HG03565 (cell line): ENCODE results near the gene SCG3.
"Not testable (repeated sequence)": the region's sequence is repeated elsewhere in the genome, so short reads cannot be mapped to it uniquely, and the experiment has no call there.

Source experiments
- ATAC-seq: cut with Tn5 transposase; IDR thresholded peaks from one replicate; pipeline ENCODE4 v1.9.1; 2021; ENCODE audit warnings: mild to moderate bottlenecking, moderate library complexity; ENCODE audit not compliant: unreplicated experiment

SCG3 gene

DNA sequence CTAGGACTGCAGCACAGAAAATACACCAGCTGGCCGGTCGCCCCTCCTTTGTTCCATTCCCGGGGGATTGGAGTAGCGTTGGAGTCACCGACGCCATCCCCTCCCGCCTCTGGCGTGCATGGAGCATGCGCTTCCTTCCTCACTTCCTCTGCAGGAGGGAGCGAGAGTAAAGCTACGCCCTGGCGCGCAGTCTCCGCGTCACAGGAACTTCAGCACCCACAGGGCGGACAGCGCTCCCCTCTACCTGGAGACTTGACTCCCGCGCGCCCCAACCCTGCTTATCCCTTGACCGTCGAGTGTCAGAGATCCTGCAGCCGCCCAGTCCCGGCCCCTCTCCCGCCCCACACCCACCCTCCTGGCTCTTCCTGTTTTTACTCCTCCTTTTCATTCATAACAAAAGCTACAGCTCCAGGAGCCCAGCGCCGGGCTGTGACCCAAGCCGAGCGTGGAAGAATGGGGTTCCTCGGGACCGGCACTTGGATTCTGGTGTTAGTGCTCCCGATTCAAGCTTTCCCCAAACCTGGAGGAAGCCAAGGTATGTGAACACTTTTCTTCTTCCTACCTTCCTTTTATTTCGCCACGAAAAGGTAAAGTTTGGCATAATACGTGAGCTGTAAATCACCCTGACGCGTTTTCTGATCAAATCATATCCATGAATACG, at the start of gene SCG3:
Gene SCG3, plus strand, starts transcription at position 201 of the 661 bp plus-strand sequence. Its CDS starts 253 bp downstream, at position 454.
- no peak for ATAC-seq

DNA sequence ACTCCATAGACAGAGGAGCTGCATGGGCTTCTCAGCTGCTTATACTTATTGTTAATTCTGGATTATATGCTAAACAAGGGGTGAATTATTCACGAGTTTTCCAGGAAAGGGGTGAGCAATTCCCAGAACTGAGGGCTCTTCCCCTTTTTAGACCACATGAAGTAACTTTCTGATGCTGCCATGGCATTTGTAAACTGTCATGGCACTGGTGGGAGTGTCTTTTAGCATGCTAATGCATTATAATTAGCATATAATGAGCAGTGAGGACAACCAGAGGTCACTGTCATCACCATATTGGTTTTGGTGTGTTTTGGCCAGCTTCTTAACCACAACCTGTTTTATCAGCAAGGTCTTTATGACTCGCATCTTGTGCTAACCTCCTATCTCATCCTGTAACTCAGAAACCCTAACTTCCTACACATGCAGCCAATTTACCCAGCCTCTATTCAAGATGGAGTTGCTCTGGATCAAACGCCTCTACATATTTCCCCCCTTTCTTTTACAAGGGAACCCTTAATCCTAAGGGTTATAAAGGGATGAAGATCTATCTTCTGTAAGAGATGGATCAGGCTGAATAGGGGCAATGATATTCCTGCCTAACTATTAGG, 46.6 kb upstream of the SCG3 start:
- ATAC-seq, result no peak

DNA sequence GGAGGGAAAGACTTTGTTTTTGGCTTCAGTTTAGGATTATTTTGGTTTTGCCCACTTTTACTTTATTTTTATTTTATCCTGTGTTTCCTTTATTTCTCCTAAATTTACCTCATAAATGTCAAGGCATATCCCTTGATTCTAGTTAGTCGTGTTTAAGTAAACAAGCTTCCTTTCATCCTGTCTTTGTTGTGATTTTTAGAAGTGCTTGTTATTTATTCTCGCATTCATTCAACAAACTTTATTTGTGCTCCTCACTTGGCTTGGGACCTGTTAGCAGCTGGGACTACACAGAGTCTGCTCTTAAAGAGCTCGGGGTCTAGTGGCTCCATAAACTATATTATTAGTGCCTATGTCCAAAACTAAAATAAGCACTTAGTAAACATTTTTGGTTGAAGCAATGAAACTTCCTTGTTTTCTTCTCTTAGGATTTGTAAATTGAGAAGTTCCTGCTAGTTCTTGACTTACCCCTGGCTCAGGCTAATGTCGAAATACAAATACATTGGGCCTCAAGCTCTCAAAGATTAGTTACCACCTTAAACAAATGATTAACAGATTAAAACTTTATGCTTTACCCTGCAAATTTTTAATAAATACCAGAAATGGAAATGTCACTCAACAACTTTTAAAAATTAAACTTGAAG, 39.7 kb upstream of the SCG3 start:
- no peak for ATAC-seq

DNA sequence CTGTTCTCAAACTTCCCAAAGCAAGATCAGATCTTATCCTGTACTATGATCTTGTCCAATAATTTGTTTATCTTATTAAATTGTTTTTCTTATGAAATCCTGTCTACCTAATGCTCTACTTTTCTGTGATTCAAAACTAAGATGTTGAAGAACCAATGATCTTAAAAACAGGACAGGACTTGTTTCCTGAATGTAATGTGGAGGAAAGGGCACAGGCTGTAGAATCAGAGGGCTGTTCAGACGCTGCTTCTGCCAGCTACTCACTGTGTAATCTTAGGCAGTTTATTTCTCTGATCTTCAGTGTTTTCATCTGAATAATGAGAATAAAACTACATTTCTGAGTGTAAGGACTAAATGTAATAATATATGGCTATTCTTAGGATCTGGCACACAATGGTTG, 38.6 kb upstream of the SCG3 start:
- no peak for ATAC-seq

DNA sequence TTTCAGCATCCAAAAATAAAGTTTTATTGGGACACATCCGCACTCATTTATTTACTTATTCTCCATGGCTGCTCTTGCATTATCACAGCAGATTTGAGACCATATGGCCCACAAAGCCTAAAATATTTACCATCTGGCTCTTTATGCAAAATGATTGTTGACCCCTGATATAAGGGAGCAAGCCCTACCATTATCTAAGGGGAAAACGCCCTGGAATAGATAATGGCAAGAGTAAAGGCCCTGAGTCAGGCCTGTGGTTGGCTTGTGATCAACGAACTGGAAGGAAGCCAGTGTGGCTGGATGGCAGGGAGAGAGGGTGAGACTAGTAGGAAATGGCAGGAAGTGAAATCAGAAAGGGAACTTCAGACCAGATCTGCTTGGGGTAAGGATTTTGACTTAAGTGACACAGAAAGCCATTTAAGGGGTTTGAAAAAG, 34.2 kb upstream of the SCG3 start:
- ATAC-seq, result no peak

DNA sequence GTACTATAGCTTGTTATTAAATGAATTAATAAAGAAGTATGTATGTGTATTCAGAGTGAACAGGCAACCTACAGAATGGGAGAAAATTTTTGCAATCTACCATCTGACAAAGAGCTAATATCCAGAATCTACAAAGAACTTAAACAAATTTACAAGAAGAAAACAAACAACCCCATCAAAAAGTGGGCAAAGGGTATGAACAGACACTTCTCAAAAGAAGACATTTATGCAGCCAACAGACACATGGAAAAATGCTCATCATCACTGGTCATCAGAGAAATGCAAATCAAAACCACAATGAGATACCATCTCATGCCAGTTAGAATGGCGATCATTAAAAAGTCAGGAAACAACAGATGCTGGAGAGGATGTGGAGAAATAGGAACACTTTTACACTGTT, 33.2 kb upstream of the SCG3 start:
- ATAC-seq, result not testable (repeated sequence)

DNA sequence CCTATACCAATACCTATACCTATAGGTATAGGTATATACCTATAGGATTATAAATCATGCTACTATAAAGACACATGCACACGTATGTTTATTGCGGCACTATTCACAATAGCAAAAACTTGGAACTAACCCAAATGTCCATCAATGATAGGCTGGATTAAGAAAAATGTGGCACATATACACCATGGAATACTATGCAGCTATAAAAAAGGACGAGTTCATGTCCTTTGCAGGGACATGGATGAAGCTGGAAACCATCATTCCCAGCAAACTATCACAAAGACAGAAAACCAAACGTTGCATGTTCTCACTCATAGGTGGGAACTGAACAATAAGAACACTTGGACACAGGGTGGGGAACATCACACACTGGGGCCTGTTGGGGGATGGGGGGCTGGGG, 32.7 kb upstream of the SCG3 start:
- ATAC-seq, result not testable (repeated sequence)

DNA sequence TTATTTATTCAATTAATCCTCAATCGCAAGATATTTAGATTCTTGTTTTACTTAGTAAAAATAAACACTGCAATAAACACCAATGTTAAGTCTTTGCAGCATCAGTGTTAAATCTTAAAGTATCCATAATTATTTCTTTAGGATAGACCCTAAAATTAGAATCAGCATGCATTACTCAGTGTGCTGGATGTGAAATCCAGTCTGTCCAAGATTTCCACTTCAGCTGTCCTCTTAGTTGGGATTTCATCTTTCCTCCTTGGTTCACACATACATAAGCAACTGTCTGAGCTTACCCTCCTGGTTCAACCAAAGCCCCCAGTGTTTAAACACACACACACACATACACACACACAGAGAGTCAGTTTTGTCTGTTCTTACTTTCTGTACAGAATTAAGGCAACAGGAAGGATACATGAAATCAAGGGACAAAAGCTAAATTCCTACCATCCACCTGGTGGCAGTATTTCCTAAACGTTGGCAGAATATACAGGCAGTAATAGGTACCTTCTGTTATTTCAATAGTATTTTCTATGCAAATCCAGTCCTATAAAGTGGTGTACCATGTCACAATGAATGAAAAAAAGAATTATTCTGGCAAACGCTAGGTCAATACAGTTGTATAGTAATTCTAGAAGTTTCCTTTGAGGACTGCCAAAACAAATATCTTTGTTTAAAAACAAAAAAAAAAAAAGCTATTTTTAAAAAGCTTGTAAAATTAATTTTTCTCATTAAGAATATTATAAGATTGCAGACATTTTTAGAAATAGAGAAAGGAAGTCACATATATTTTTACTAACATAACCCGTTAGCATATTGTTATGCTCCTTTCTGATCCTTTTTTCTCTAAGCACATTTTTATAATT, 31.4 kb upstream of the SCG3 start:
- ATAC-seq, result no peak

DNA sequence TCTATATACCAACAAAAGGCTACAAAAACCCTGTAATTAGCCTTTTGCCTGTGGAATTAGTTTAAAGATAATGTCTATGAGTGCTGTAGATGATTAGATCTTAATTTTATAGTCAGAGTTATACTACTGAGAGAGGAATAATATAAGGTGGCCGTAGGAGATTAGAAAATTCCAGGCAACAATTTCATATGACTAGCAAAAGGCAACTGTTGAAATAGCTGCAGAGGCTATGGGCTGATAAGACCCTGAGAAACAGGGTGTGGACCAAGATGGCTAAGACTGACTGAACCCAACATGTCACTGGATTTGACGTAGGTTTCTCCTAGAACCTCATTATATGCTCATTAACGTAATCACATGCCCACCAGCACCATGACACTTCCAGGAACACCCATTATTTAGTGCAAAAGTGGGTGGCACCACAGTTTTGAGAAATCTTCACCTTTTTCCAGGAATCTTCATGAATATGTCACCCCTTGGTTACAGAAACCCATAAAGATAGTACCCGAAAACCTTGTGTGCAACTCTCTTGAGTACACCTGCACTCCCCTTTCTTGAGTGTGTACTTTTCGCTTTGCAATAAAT, 29.1 kb upstream of the SCG3 start:
- no peak for ATAC-seq

DNA sequence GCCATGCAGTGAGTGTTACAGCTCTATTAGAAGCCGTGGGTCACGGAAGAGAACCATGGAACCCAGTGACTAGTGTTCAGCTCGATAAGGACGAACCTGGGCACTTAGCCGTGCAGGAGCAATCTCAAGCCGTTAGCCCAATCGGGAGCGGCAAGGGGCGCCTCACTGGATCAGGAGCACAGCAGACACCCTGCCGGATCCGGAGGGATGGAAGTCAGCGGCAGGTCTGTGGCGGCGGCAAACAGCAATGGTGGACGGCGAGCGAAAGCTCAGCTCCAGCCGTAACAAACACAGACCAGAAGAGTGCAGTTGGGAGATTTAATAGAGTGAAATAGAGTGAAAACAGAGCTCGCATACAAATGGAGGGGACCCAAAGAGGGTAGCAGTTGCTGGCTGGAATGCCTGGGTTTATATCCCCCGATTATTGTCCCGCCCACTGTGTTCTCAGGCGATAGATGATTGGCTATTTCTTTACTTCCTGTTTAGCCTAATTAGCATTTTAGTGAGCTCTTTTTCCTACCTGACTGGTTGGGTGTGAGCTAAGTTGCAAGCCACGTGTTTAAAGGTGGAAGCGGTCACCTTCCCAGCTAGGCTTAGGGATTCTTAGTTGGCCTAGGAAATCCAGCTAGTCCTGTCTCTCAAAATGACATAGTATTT, 25.8 kb upstream of the SCG3 start:
- ATAC-seq, result not testable (repeated sequence)

DNA sequence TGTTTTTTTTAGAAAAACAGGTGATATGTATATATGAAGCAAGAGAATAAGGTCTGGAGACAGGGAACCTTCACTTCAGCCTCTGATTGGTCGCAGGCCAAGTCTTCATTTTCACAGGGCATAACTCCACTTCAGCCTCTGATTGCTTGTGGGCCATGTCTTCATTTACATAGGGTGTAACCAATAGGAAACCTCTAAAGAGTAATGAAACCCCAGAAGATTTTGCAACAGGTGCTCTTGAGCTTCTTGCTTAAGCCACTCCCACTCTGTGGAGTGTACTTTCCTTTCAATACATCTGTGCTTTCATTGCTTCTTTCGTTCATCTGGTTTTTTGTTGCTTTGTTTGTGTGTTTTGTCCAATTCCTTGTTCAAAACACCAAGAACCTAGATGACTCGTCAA, 22.6 kb upstream of the SCG3 start:
- no peak for ATAC-seq

DNA sequence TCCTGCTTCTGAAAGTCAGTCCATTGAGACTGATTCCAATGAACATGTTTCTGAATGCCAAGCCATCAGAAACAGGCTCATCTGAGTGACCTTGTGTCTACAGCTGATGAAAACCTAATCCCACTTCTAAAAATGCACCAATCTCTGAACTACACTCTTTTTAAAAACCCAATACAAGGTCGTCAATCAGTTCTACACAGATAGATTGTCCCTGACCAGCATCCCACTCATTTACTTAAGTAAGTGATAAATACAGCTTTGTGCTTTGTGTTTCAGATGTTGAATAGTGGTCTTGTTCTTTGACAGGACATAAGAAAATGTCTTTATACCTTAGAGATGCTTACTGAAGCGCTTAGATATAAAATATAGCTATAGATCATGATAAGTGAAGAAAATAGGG, 20.2 kb upstream of the SCG3 start:
- ATAC-seq, result no peak

DNA sequence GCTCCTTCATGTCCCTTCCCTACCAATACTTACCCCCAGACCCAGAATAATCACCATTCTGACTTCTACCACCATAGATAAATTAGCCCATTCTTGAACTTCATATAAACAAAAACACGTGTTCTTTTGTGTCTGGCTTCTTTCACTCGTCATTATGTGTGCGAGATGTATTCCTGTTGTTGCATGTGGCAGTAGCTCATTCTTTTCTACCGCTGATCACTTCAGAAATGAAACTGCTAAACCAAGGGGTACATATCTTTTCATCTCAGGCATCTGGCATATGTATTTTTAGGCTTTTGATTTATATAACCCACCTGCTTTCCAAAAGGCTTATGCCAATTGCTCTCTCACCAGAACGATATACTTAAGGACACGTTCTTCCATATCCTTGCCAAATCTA, 13.8 kb upstream of the SCG3 start:
- ATAC-seq, result no peak

DNA sequence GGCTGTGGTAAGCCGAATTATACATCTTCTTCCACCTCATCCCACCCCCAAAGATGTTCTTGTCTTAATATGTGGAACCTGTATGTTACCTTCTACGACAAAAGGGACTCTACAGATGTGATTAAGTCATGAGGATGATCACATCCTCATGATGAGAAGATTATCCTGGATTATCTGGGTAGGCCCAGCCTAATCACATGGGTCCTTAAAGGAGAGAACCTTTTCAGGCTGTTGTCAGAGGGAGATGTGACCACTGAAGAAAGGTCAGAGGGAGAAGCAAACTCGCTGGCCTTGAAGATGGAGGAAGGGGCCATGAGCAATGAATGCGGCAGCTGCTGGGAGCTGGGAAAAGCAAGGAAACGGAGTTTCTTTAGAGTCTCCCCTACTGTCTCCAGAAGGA, 12.9 kb upstream of the SCG3 start:
- ATAC-seq, result no peak

DNA sequence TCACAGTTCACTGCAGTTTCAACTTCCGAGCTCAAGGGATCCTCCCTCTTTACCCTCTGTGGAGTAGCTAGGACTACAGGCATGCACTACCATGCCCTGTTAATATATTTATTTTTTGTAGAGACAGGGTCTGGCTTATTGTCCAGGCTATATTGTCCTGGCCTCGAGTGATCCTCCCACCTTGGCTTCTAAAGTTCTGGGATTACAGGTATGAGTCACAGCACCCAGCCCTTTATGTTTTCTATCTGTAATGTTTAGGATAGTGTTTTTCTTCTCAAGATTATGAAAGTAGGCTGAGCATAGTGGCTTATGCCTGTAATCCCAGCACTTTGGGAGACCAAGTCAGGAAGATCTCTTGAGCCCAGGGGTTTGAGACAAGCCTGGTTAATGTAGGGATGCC, 11.9 kb upstream of the SCG3 start:
- no peak for ATAC-seq

DNA sequence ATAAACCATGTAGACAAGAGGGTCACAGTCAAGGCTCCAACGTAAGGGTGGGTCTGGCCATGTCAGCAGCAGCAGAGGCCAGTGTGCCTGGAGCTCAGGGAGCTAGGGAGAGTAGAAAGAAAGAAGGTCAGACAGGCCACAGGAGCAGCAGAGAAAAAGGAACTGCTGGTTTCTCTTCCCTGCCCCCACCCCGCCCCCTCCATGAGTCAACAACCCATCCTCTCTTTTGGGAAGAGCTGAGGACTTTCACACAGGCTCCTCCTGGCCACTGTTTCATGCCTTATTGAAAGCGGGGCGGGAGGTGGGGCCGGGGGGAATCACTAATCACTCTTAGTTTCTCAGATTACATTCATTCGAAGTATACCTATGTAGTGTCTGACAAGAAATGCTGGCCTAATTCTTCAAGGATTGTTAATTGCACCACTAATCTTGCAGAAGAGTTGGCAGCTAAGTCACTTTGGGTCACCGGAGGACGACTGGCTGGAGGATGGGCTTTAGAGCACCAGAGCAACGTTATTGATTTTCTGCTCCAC, 9.1 kb upstream of the SCG3 start:
- no peak for ATAC-seq

DNA sequence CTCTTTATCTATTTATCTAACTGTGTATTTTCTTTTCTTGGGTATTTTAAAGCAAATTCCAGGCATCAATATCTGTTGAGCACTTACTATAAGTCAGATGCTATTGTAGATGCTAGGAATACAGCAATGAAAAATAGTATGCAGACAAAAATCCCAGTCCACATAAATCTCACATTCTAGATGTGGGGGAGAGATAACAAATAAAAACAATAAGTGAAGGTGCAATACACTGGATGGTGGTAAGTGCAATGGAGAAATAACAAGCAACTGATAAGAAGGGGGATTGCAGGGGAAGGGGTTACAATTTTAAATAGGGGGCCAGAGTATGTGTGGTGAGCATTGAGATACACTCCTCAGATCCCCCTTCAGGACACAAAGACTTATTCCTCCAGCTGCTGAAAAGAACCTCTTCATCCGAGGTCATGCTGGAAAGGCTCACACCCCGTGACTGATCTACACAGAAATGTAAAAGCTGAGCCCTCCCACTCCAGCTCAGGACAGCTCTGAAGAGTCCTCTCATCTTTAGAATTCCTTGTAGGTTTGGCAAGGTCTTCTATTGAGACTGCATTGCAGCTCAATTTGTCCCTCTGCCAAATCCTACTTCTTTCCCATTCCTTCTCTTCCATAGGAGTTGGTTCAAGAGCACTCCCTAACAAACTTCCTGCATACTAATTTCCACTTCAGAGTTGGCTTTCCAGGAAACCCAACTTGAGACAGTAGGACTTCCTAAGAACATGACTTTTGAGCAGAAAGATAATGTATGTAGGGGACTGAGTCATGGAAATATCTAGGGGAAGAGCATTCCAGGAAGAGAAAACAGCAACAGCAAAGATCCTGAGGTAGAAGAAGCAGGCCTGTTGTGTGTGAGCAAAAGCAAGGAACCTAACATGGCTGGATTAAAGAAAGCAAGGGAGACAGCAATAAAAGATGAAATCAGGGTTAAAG, 8.1 kb upstream of the SCG3 start:
- no peak for ATAC-seq

DNA sequence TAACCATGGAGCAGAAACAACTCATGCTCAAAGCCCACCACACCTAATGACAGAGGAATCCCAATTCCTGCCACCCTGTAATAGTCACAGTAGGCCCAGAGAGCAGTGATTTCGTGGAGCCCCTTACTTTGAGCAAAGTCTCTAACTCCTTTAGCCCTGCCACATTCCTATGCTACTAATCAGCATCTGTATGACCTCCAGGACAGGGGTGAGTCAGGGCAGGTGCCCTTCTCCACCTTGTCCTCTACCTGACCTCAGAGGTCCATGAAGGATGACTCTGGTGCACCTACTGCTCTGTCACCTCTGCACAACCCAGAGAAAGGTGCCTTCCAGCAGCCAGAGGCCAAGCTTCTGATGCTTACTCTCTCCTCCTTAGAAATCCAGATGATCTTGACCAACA, 6.1 kb upstream of the SCG3 start:
- no peak for ATAC-seq

DNA sequence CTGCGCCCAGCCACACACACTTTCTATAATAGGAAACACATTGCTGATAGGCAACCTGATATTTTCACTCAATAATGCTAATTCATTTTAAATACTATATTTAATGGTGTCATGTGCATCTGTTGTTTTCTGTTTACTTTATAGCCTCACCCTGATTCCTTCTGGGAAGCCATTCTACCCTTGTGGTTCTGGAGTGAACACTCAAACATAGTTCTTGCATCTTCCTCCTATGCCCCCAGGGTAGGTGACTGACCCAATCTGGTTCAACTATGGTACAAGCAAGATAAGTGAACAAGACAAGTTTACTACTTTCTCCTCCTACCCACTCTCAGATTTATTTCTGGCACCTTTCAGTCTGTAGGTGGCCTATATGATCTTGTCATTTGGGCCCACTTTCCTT, 4.3 kb upstream of the SCG3 start:
- ATAC-seq, result no peak
